Ishikawa (cell line): ENCODE data around the gene SH3BP2.

Source experiments
- CEBPB ChIP-seq: IDR thresholded peaks from 2 replicates; pipeline ENCODE4 v1.6.1; 2012
- CREB1 ChIP-seq: IDR thresholded peaks from 2 replicates; pipeline ENCODE4 v1.6.1; 2012; ENCODE audit warnings: low read depth
- EGR1 ChIP-seq: IDR thresholded peaks from 2 replicates; pipeline ENCODE4 v1.6.1; 2012
- EP300 ChIP-seq: IDR thresholded peaks from 2 replicates; pipeline ENCODE4 v1.6.1; 2012; ENCODE audit warnings: borderline replicate concordance
- FOXM1 ChIP-seq: IDR thresholded peaks from 2 replicates; pipeline ENCODE4 v1.6.1; 2012; ENCODE audit warnings: low read depth, borderline replicate concordance
- NFIC ChIP-seq: IDR thresholded peaks from 2 replicates; pipeline ENCODE4 v1.6.1; 2012
- RAD21 ChIP-seq: IDR thresholded peaks from 2 replicates; pipeline ENCODE4 v1.6.1; 2012; ENCODE audit warnings: low read depth
- TAF1 ChIP-seq: IDR thresholded peaks from 2 replicates; pipeline ENCODE4 v1.6.1; 2012; ENCODE audit warnings: low read depth, mild to moderate bottlenecking
- TCF12 ChIP-seq: IDR thresholded peaks from 2 replicates; pipeline ENCODE4 v1.6.1; 2012; ENCODE audit warnings: low read depth
- TEAD4 ChIP-seq: IDR thresholded peaks from 2 replicates; pipeline ENCODE4 v1.6.1; 2012
- YY1 ChIP-seq: IDR thresholded peaks from 2 replicates; pipeline ENCODE4 v1.6.1; 2012; ENCODE audit warnings: low read depth
- ZBTB7A ChIP-seq: IDR thresholded peaks from 2 replicates; pipeline ENCODE4 v1.6.1; 2012; ENCODE audit warnings: low read depth
- TF ChIP-seq, protein P1 (sequence below): IDR thresholded peaks from 2 replicates; pipeline ENCODE4 v1.6.1; 2012; ENCODE audit warnings: low read depth, mild to moderate bottlenecking
- TF ChIP-seq, protein P2 (sequence below): IDR thresholded peaks from 2 replicates; pipeline ENCODE4 v1.6.1; 2012
- TF ChIP-seq, protein P3 (sequence below): IDR thresholded peaks from 2 replicates; pipeline ENCODE4 v1.6.1; 2012

SH3BP2 gene

DNA sequence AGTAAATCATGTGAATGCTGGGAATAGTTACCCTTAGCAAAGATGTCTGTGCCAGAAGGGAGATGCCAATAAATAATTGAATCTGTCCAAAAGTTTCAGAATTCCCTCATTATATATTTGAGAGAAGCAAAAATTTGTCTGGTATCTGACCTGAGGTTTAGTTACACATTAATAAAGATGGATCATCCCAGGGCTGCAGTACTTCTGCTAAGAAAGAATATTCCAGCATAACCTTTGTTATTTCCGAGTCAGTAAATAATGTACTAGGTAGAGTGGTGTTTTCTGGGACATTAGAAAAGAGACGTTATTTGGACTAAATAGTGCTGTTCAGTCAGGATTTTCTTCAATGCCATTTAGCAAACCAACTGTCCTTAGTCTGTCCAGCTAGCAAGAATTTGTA is 77.2 kb downstream of the SH3BP2 start:
- TF ChIP-seq ZBTB7A: no peak
- no peak for TF ChIP-seq FOXM1
- TF ChIP-seq YY1: no peak
- TF ChIP-seq, protein P1, sequence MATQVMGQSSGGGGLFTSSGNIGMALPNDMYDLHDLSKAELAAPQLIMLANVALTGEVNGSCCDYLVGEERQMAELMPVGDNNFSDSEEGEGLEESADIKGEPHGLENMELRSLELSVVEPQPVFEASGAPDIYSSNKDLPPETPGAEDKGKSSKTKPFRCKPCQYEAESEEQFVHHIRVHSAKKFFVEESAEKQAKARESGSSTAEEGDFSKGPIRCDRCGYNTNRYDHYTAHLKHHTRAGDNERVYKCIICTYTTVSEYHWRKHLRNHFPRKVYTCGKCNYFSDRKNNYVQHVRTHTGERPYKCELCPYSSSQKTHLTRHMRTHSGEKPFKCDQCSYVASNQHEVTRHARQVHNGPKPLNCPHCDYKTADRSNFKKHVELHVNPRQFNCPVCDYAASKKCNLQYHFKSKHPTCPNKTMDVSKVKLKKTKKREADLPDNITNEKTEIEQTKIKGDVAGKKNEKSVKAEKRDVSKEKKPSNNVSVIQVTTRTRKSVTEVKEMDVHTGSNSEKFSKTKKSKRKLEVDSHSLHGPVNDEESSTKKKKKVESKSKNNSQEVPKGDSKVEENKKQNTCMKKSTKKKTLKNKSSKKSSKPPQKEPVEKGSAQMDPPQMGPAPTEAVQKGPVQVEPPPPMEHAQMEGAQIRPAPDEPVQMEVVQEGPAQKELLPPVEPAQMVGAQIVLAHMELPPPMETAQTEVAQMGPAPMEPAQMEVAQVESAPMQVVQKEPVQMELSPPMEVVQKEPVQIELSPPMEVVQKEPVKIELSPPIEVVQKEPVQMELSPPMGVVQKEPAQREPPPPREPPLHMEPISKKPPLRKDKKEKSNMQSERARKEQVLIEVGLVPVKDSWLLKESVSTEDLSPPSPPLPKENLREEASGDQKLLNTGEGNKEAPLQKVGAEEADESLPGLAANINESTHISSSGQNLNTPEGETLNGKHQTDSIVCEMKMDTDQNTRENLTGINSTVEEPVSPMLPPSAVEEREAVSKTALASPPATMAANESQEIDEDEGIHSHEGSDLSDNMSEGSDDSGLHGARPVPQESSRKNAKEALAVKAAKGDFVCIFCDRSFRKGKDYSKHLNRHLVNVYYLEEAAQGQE: no peak
- TF ChIP-seq, protein P2, sequence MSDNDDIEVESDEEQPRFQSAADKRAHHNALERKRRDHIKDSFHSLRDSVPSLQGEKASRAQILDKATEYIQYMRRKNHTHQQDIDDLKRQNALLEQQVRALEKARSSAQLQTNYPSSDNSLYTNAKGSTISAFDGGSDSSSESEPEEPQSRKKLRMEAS: no peak
- no peak for TF ChIP-seq EGR1
- TF ChIP-seq CREB1: no peak
- TF ChIP-seq EP300: no peak
- TF ChIP-seq RAD21: no peak
- no peak for TF ChIP-seq TCF12
- no peak for TF ChIP-seq TAF1
- TF ChIP-seq CEBPB: no peak
- TF ChIP-seq TEAD4: no peak

DNA sequence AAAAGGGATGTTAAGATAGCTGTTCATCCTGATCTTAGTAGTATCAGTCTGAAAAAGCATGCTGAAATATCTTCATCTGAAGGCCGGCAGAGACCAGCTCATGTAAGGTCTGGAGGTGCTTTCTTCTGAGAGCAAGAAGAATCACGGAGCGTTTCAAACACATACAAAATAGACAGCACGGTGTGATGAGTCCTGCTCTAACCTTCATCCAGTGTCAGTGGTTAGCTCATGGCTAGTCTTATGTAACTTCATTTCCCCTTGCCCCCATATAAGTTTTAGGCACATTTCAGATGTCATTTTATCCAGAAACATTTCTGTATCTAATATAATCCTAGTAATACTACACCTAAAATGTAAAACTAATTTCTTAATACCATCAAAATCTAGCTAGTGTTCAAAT is 78.6 kb downstream of the SH3BP2 start:
- TF ChIP-seq, protein P1: no peak
- TF ChIP-seq, protein P2: no peak
- TF ChIP-seq, protein P3, sequence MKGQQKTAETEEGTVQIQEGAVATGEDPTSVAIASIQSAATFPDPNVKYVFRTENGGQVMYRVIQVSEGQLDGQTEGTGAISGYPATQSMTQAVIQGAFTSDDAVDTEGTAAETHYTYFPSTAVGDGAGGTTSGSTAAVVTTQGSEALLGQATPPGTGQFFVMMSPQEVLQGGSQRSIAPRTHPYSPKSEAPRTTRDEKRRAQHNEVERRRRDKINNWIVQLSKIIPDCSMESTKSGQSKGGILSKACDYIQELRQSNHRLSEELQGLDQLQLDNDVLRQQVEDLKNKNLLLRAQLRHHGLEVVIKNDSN: no peak
- TF ChIP-seq TEAD4 (no peak), EP300 (no peak), TAF1 (no peak), EGR1 (no peak), CEBPB (no peak), RAD21 (no peak)

DNA sequence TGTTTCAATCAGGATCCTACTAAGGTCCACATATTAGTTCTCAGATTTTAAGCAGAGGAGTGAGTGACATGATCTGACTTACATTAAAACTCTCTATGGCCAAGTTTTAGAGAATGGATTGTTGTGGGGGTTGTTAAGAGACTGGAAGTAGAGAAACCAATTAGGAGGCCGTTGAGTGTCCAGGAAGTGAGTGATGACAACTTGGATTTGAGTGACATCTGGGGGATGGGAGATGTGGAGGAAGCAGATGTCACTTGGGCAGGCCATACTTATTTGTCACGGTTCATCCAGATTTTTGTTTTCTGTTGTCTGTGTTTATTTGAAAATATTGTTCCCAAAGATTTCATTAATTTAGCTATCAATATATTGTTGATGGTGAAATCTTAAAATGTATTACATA is 79.0 kb downstream of the SH3BP2 start:
- no peak for TF ChIP-seq CREB1

DNA sequence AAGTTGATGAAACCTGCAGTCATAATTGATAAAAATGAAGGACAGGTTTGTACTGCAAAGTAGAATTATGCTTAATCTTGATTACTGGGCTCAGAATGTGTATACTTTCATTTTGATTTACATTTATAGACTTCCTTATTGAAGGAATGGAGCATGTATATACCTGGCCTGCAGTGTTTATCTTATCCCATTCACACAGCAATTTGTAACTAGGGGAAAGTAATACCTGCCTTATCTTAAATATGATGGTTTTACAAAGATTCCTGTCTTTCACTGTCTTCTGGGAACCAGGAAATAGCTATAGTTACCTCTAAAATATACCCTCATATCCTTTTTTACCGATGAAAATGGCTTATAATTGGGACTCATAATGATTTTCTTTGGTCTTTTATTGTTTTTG is 80.4 kb downstream of the SH3BP2 start:
- TF ChIP-seq FOXM1 (no peak), YY1 (no peak), RAD21 (no peak), EGR1 (no peak), NFIC (no peak), TCF12 (no peak), TAF1 (no peak)
- TF ChIP-seq, protein P2: no peak

DNA sequence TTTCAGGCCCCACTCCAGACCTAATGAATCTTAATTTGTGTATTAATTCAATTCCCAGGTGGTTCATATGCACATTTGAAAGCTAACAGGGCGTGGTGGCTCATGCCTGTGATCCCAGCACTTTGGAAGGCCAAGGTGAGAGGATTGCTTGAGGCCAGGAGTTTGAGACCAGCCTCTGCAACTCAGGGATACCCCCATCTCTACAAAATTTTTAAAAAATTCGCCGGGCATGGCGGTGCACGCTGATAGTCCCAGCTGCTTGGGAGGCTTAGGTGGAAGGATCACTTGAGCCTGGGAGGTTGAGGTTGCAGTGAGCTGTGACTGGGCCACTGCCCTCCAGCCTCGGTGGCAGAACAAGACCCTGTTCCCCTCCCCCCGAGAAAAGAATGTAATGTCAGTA is 82.0 kb downstream of the SH3BP2 start:
- TF ChIP-seq, protein P1: no peak
- no peak for TF ChIP-seq TAF1
- TF ChIP-seq ZBTB7A: no peak
- TF ChIP-seq CEBPB: no peak
- TF ChIP-seq, protein P2: no peak

DNA sequence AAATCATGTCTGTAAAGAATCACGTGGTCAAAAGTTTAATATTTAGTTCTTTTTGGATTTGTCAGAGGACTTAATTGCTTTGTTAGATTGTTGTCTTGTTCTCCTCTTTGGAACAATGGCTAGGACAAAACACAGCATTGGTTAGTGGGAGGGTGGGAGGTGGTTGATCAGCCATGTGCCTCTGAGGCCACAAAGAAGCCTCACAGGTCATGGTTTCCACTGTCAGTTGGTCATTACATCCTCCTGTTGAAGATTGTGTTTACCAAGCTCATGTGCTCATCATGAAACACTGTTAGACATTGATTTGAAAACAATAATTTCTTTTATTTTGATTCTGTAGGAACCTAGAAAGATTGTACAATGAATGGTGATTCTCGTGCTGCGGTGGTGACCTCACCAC is 82.7 kb downstream of the SH3BP2 start:
- no peak for TF ChIP-seq FOXM1
- no peak for TF ChIP-seq EP300
